Endothelial cell of umbilical vein (primary cell): ENCODE measurements around the gene CMSS1. TPM values are rescaled to one million over a fixed set of nuclear protein-coding genes. Genes with fewer than 3 reads are reported as not detected.

Experiments
- BruUV-seq: library from RNA; stranded (reverse); fragments of 400-500 nt; replicated peaks from 2 replicates; lab custom pipeline; 2021; lab: Mats Ljungman, UMichigan
- CTCF ChIA-PET: fragments of 300-600, 350-600 bp; sonication (Branson Sonifier 250); formaldehyde crosslinking; loops from one replicate; lab custom pipeline; 2021; ENCODE audit warnings: antibody characterized with exemption, inconsistent platforms; lab: Charles Lee
- POLR2A ChIA-PET: fragments of 300-600, 350-600 bp; sonication (Branson Sonifier 250); formaldehyde crosslinking; loops from one replicate; lab custom pipeline; 2021; ENCODE audit warnings: antibody characterized with exemption, inconsistent platforms; lab: Charles Lee
- DNase-seq: peaks from one replicate; pipeline ENCODE4 v3.0.0-alpha.2; 2011; ENCODE audit warnings: low read depth, low spot score
- FAIRE-seq: peaks from 2 replicates; lab custom pipeline; 2011; peaks lifted over from hg19 to GRCh38; lab: Jason Lieb, UNC
- H2AFZ ChIP-seq: 2 replicates; pipeline ENCODE4 v1.6.0; 2012; ENCODE audit warnings: low read depth, low read length, control low read depth, inconsistent platforms
- H3K27ac ChIP-seq: 2 replicates; pipeline ENCODE4 v1.5.1; 2011; ENCODE audit warnings: low read depth, mild to moderate bottlenecking, control low read depth, low read length, moderate library complexity; ENCODE audit not compliant: insufficient read depth
- H3K27me3 ChIP-seq, 2 experiments: 2 replicates each; pipeline versions ENCODE4 v1.6.0 to v1.6.1; 2011; ENCODE audit warnings: low read length in 2 of 2, mixed read lengths in 1 of 2; ENCODE audit not compliant: control insufficient read depth in 2 of 2, insufficient read depth in 2 of 2
- H3K36me3 ChIP-seq, 2 experiments: 2 replicates in 1 of 2; 3 replicates in 1 of 2; pipeline ENCODE4 v1.5.1; 2011; ENCODE audit warnings: low read length in 2 of 2, mild to moderate bottlenecking in 1 of 2, moderate library complexity in 1 of 2; ENCODE audit not compliant: control insufficient read depth in 2 of 2, insufficient read depth in 2 of 2; ENCODE audit errors: extremely low read depth in 1 of 2
- H3K4me1 ChIP-seq: 3 replicates; pipeline ENCODE4 v1.5.1; 2011; ENCODE audit warnings: mild to moderate bottlenecking, low read length; ENCODE audit not compliant: control insufficient read depth, insufficient read depth; ENCODE audit errors: extremely low read depth
- H3K4me2 ChIP-seq: 2 replicates; pipeline ENCODE4 v1.6.1; 2011; ENCODE audit warnings: low read length, control low read depth, mixed read lengths; ENCODE audit not compliant: insufficient read depth
- H3K4me3 ChIP-seq, 3 experiments: fragments of 200-600 bp in 1 of 3; sonication (generic), shearing (Covaris generic) in 1 of 3; replicated peaks in 1 of 3; 2 replicates each; pipeline ENCODE4 v1.5.1; 2011 to 2016; ENCODE audit warnings: control low read depth in 3 of 3, low read length in 3 of 3, mild to moderate bottlenecking in 2 of 3, inconsistent platforms in 1 of 3, low read depth in 1 of 3, moderate library complexity in 1 of 3; ENCODE audit not compliant: insufficient read depth in 1 of 3
- H3K79me2 ChIP-seq: 2 replicates; pipeline ENCODE4 v1.6.0; 2012; ENCODE audit warnings: low read length, inconsistent platforms; ENCODE audit not compliant: control insufficient read depth, insufficient read depth
- H3K9ac ChIP-seq: replicated peaks from 2 replicates; pipeline ENCODE3; 2011; ENCODE audit warnings: low read length, control low read depth; ENCODE audit not compliant: insufficient read depth; ENCODE audit errors: extremely low read depth
- H3K9me1 ChIP-seq: replicated peaks from 3 replicates; pipeline ENCODE4 v1.6.0; 2011; ENCODE audit warnings: mild to moderate bottlenecking, low read length; ENCODE audit not compliant: control insufficient read depth, insufficient read depth; ENCODE audit errors: extremely low read depth
- H3K9me3 ChIP-seq: replicated peaks from 2 replicates; pipeline ENCODE4 v1.5.1; 2012; ENCODE audit warnings: low read length, inconsistent platforms; ENCODE audit not compliant: control insufficient read depth, insufficient read depth
- H4K20me1 ChIP-seq: replicated peaks from 2 replicates; pipeline ENCODE3; 2011; ENCODE audit warnings: mild to moderate bottlenecking, low read length; ENCODE audit not compliant: control insufficient read depth, insufficient read depth; ENCODE audit errors: extremely low read depth
- EZH2 ChIP-seq: IDR thresholded peaks from 2 replicates; pipeline ENCODE4 v1.6.1; 2012; ENCODE audit warnings: borderline replicate concordance, low read depth, mild to moderate bottlenecking, moderate library complexity, low read length, inconsistent platforms; ENCODE audit not compliant: severe bottlenecking
- FOS ChIP-seq: IDR thresholded peaks from 2 replicates; pipeline ENCODE4 v1.6.1; 2011; ENCODE audit warnings: mild to moderate bottlenecking, low read length, moderate library complexity, borderline replicate concordance; ENCODE audit not compliant: insufficient read depth
- GATA2 ChIP-seq: IDR thresholded peaks from 2 replicates; pipeline ENCODE4 v1.7.0; 2011; ENCODE audit warnings: low read depth, mild to moderate bottlenecking, moderate library complexity, mixed read lengths, low read length; ENCODE audit not compliant: insufficient read length, insufficient read depth
- JUN ChIP-seq: IDR thresholded peaks from 2 replicates; pipeline ENCODE4 v1.6.1; 2011; ENCODE audit warnings: borderline replicate concordance, low read depth; ENCODE audit not compliant: insufficient read length, insufficient read depth
- POLR2A ChIP-seq: IDR thresholded peaks from 2 replicates; pipeline ENCODE4 v1.6.1; 2012; ENCODE audit warnings: low read depth, mild to moderate bottlenecking, control low read depth, low read length
- POLR2AphosphoS5 ChIP-seq: IDR thresholded peaks from 2 replicates; pipeline ENCODE4 v1.6.1; 2012; ENCODE audit warnings: low read depth, mild to moderate bottlenecking, control low read depth, low read length, moderate library complexity; ENCODE audit not compliant: insufficient read depth
- dilution Hi-C: fragments of 300-500 bp; cut with MboI; formaldehyde crosslinking; loops from one replicate; pipeline ENCODE4 v1.15.0; 2019; ENCODE audit warnings: low sequenced_read_pairs; ENCODE audit not compliant: extremely low pct_ligation_motif_present
- intact Hi-C: fragments of 100-400 bp; cut with micrococcal nuclease; formaldehyde crosslinking; loops from one replicate; pipeline ENCODE4 v1.10.0; 2022
- polyA plus RNA-seq, 4 experiments: library from polyadenylated mRNA; depleted of rRNA in 3 of 4; stranded (reverse) in 3 of 4; unstranded in 1 of 4; fragments of >200 nt; gene quantifications; 2 replicates each; pipeline versions ENCODE4 v1.2.1 to v1.2.3, GENCODE V29; 2011 to 2012; ENCODE audit warnings: missing spikeins in 1 of 4
- total RNA-seq: library from RNA; stranded (reverse); gene quantifications from 2 replicates; pipeline ENCODE4 v1.2.3, GENCODE V29; 2021
- TF ChIP-seq, protein P1 (sequence below), 2 donors: IDR thresholded peaks; 1 replicate in 1 of 2; 2 replicates in 1 of 2; pipeline ENCODE4 v1.5.1; 2011; ENCODE audit warnings: low read length in 2 of 2, mild to moderate bottlenecking in 2 of 2, moderate library complexity in 2 of 2, control low read depth in 1 of 2, inconsistent platforms in 1 of 2, low read depth in 1 of 2; ENCODE audit not compliant: insufficient read depth in 1 of 2; ENCODE audit errors: extremely low read depth in 1 of 2
- TF ChIP-seq, protein P2 (sequence below): IDR thresholded peaks from 2 replicates; pipeline ENCODE4 v1.6.1; 2011; ENCODE audit not compliant: insufficient read depth, insufficient read length

Gene CMSS1
- total and polyA plus RNA-seq, 2 donors (not counting 3 experiments of a cell fraction or from before 2014, with no cell fraction given), result 9.7 to 60.6 TPM

DNA sequence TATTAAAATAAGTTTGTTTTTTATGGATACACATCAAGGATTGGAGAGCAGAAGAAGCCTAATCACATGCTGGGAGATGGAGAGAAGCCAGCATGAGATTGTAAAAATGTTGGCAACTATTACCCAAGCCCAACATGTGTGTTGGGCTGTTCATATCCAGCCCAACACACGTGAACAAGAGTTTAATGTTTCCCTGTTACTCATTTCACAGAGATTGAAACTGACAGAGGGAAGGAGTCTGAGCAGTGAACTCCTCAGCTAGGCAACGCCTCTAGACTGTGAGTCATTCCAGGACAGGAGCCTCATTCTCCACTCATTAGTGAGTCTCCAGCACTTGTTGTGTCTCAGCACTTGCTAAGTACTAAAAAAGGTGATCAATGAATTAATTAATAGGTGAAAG, 43.2 kb upstream of the CMSS1 start:
- no peak overlapping the region for H3K27ac ChIP-seq

More for the DNA sequence above, 43.2 kb upstream of the CMSS1 start:
- Histone ChIP-seq H3K4me2 (no peak overlapping the region), H3K79me2 (no peaks in the 10 kb centered on the region), H3K27me3 (no peaks in the 10 kb centered on the region), H3K4me3 (no peak overlapping the region), H3K9me3 (no peaks in the 10 kb centered on the region), H3K9ac (no peak overlapping the region), H3K36me3 (peaks cover 10 to 11% of the 10 kb centered on the region in 2 experiments), H3K4me1 (peaks cover 7% of the 10 kb centered on the region), H2AFZ (no peak overlapping the region), H4K20me1 (no peaks in the 10 kb centered on the region), H3K9me1 (no peaks in the 10 kb centered on the region)
- no TSS peak for BruUV-seq
- ChIA-PET POLR2A (no interaction called here), CTCF (interaction anchor here (1.2 kb wide), 1 partner anchor 9 kb away, joined by 5 read pairs; no protein-coding TSS in a partner anchor)
- dilution Hi-C loops (loop anchor here (25.0 kb wide), 1 partner anchor 762 kb away; no protein-coding TSS in a partner anchor), intact Hi-C loops (no loop called here)
- FAIRE-seq (no peak), DNase-seq (peak; percentile 13)
- TF ChIP-seq JUN, result no peak
- TF ChIP-seq, protein P1, sequence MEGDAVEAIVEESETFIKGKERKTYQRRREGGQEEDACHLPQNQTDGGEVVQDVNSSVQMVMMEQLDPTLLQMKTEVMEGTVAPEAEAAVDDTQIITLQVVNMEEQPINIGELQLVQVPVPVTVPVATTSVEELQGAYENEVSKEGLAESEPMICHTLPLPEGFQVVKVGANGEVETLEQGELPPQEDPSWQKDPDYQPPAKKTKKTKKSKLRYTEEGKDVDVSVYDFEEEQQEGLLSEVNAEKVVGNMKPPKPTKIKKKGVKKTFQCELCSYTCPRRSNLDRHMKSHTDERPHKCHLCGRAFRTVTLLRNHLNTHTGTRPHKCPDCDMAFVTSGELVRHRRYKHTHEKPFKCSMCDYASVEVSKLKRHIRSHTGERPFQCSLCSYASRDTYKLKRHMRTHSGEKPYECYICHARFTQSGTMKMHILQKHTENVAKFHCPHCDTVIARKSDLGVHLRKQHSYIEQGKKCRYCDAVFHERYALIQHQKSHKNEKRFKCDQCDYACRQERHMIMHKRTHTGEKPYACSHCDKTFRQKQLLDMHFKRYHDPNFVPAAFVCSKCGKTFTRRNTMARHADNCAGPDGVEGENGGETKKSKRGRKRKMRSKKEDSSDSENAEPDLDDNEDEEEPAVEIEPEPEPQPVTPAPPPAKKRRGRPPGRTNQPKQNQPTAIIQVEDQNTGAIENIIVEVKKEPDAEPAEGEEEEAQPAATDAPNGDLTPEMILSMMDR (IDR thresholded peaks at IDR 0.05; ENCODE audit: extremely low read depth in 1 of 2, insufficient read depth in 1 of 2, low read depth in 1 of 2, low read length in 2 of 2), result no peak
- TF ChIP-seq EZH2, result no peak
- no peak for TF ChIP-seq POLR2AphosphoS5
- peak; percentile 25 for TF ChIP-seq FOS
- TF ChIP-seq, protein P2, sequence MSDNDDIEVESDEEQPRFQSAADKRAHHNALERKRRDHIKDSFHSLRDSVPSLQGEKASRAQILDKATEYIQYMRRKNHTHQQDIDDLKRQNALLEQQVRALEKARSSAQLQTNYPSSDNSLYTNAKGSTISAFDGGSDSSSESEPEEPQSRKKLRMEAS, result no peak
- no peak for TF ChIP-seq POLR2A
- no peak for TF ChIP-seq GATA2
